ENCODE data around the gene NAXD.

GRCh38 chr13:110630566-110631119 lies 15.3 kb downstream of the NAXD start:
- TF ChIP-seq CTCF (IDR thresholded peaks at IDR 0.05; ENCODE audit: insufficient read depth, low read depth, low read length), result no peak
- no peak for TF ChIP-seq EZH2 (IDR thresholded peaks at IDR 0.05; ENCODE audit: insufficient read depth, low read length)
